Epithelial cell of proximal tubule (primary cell): ENCODE data around the gene FAM83B. TPM values are rescaled to one million over a fixed set of nuclear protein-coding genes. Genes with fewer than 3 reads are reported as not detected.
"Not testable (repeated sequence)": the region's sequence is repeated elsewhere in the genome, so short reads cannot be mapped to it uniquely, and the experiment has no call there.

Source experiments
- DNase-seq: peaks from one replicate; pipeline ENCODE4 v3.0.0-alpha.2; 2011; ENCODE audit warnings: low read depth
- H3K4me3 ChIP-seq: 2 replicates; pipeline ENCODE4 v1.5.1; 2011; ENCODE audit warnings: low read depth, mild to moderate bottlenecking, low read length
- CTCF ChIP-seq: conservative IDR thresholded peaks from 2 replicates; pipeline ENCODE4 v1.5.1; 2012; ENCODE audit warnings: low read depth, mild to moderate bottlenecking, low read length
- total RNA-seq: library from RNA; depleted of rRNA; stranded (reverse); fragments of >200 nt; gene quantifications from 2 replicates; pipeline ENCODE4 v1.2.3, GENCODE V29; 2015

Gene FAM83B
- total RNA-seq, 1 donor from 2014 or later: 18.1 TPM

GRCh38 chr6:54881067-54881730 is 34.6 kb downstream of the FAM83B start:
- no peak for DNase-seq
- no peak for TF ChIP-seq CTCF
- H3K4me3 ChIP-seq: no peak overlapping the region

- DNase-seq, H3K4me3 ChIP-seq: not testable (repeated sequence)
These were observed 35.3 kb downstream of the FAM83B start for GRCh38 chr6:54881891-54882290.

GRCh38 chr6:54886932-54887584 is 40.5 kb downstream of the FAM83B start:
- no peak for DNase-seq
- TF ChIP-seq CTCF: no peak
- no peak overlapping the region for H3K4me3 ChIP-seq

GRCh38 chr6:54891536-54891935 is 45.0 kb downstream of the FAM83B start:
- H3K4me3 ChIP-seq: no peak overlapping the region
- no peak for DNase-seq
- no peak for TF ChIP-seq CTCF

- peak; percentile 79 for DNase-seq
- TF ChIP-seq CTCF: no peak
These were observed 46.3 kb downstream of the FAM83B start for GRCh38 chr6:54892831-54893230.

GRCh38 chr6:54893818-54894217 is 47.2 kb downstream of the FAM83B start:
- no peak for TF ChIP-seq CTCF
- no peak overlapping the region for H3K4me3 ChIP-seq
- DNase-seq: no peak

More at GRCh38 chr6:54892831-54893230, 46.3 kb downstream of the FAM83B start:
- H3K4me3 ChIP-seq: no peak overlapping the region

GRCh38 chr6:54896302-54896701 is 49.7 kb downstream of the FAM83B start:
- no peak overlapping the region for H3K4me3 ChIP-seq
- TF ChIP-seq CTCF: no peak
- DNase-seq: no peak
